Pancreas (tissue), 10 donors: Measurements from ENCODE around the gene DIP2C. TPM values are rescaled to one million over a fixed set of nuclear protein-coding genes. Genes with fewer than 3 reads are reported as not detected.

Experiments
- ATAC-seq, 4 donors: fragments of 200-7000 bp; cut with Tn5 transposase; one replicate each; pipeline versions ENCODE4 v1.8.0 to v1.9.1; 2020; ENCODE audit warnings: mild to moderate bottlenecking in 4 of 4, moderate library complexity in 4 of 4
- DNase-seq, 6 donors: peaks; one replicate each; pipeline ENCODE4 v3.0.0-alpha.2; 2020
- FAIRE-seq: peaks from 2 replicates; lab custom pipeline; 2012; peaks lifted over from hg19 to GRCh38; lab: Jason Lieb, UNC
- H3K27ac ChIP-seq, 4 donors: fragments of 200-600 bp; sonication (generic); 1 replicate in 3 of 4; 2 replicates in 1 of 4; pipeline versions ENCODE4 v1.5.0 to v1.8.0; 2020
- H3K27me3 ChIP-seq, 4 donors: fragments of 200-600 bp; one replicate each; pipeline ENCODE4 v1.8.0; 2021
- H3K36me3 ChIP-seq, 3 donors: fragments of 200-600 bp; sonication (generic) in 1 of 3; one replicate each; pipeline versions ENCODE4 v1.5.0 to v1.8.0; 2020 to 2021
- H3K4me1 ChIP-seq, 3 donors: fragments of 200-600 bp; one replicate each; pipeline ENCODE4 v1.8.0; 2021
- H3K4me3 ChIP-seq, 4 donors: fragments of 200-600 bp; sonication (generic) in 2 of 4; one replicate each; pipeline versions ENCODE4 v1.5.0 to v1.8.0; 2020 to 2021
- H3K9me3 ChIP-seq, 4 donors: fragments of 200-600 bp; one replicate each; pipeline ENCODE4 v1.8.0; 2021
- WGBS, 2 donors: extraction: QIAGEN DNeasy Blood & Tissue Kit; methylation state at CpG; one replicate each; pipeline ENCODE4 v1.1.7; 2013; 5-methylcytosine and 5-hydroxymethylcytosine counted together
- intact Hi-C, 3 donors: fragments of 100-400 bp; cut with DNase I; formaldehyde crosslinking; loops; one replicate each; pipeline versions ENCODE4 v1.11.1 to v1.14.2; 2022
- polyA plus RNA-seq, 2 donors: library from polyadenylated mRNA; stranded (reverse); fragments of 200-250 nt; gene quantifications; one replicate each; pipeline ENCODE4 v1.2.3, GENCODE V29; 2013
- total RNA-seq, 6 donors: library from RNA; stranded (reverse); fragmentation: NEBNext Ultra II Directional in 4 of 6; extraction: Animal tissue kit (Norgen Biotek cat#: 25700) in 4 of 6; gene quantifications; one replicate each; pipeline versions ENCODE4 v1.2.1 to v1.2.4, GENCODE V29; 2021 to 2023
- TF ChIP-seq, protein P1 (sequence below), 4 donors: fragments of 200-600 bp; sonication (generic) in 3 of 4; IDR thresholded peaks; one replicate each; pipeline versions ENCODE4 v1.5.0 to v1.8.0; 2021; ENCODE audit warnings: antibody characterized with exemption in 4 of 4
- donor health status: healthy with polysubstance abuse.
- donor health status: DM: no; HTN: no; CAD: no; lungs with moderate emphysema.
- donor health status: DM: no; HTN: no; CAD: no.
- donor health status: control.
- donor health status: control.
- donor health status: Bipolar disorder and iron deficiency.
- donor health status: DM: yes; HTN: yes; CAD: no.
- donor health status: DM: no; HTN: no; CAD: no.
- donor health status: DM: no; HTN: no; CAD: no.
- donor health status: DM: yes; HTN: yes; CAD: no.

DIP2C gene
- total and polyA plus RNA-seq, 8 donors, result 4.3 to 11.8 (median 7.3) TPM

- Histone ChIP-seq H3K4me3 (peak overlapping the region in 2 of 4 donors; percentile 18 to 23), H3K27ac (peak overlapping the region in 3 of 4 donors; percentile 17 to 41 (median 19)), H3K27me3 (no peaks in the 10 kb centered on the region), H3K36me3 (no peaks in the 10 kb centered on the region), H3K9me3 (no peaks in the 10 kb centered on the region), H3K4me1 (no peaks in the 10 kb centered on the region)
- FAIRE-seq (no peak), DNase-seq (peak in 3 of 6 donors; percentile 49 to 60 (median 55)), ATAC-seq (peak; percentile 67 to 84 (median 80))
- TF ChIP-seq, protein P1, sequence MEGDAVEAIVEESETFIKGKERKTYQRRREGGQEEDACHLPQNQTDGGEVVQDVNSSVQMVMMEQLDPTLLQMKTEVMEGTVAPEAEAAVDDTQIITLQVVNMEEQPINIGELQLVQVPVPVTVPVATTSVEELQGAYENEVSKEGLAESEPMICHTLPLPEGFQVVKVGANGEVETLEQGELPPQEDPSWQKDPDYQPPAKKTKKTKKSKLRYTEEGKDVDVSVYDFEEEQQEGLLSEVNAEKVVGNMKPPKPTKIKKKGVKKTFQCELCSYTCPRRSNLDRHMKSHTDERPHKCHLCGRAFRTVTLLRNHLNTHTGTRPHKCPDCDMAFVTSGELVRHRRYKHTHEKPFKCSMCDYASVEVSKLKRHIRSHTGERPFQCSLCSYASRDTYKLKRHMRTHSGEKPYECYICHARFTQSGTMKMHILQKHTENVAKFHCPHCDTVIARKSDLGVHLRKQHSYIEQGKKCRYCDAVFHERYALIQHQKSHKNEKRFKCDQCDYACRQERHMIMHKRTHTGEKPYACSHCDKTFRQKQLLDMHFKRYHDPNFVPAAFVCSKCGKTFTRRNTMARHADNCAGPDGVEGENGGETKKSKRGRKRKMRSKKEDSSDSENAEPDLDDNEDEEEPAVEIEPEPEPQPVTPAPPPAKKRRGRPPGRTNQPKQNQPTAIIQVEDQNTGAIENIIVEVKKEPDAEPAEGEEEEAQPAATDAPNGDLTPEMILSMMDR (IDR thresholded peaks at IDR 0.05), result no peak
- intact Hi-C loops, result no loop called here
- WGBS, 2 donors, result 26 to 32% methylated on average over 17 of the region's 17 CpGs
These were observed 95.5 kb downstream of the DIP2C start for GRCh38 chr10:593901-594457.

DNA sequence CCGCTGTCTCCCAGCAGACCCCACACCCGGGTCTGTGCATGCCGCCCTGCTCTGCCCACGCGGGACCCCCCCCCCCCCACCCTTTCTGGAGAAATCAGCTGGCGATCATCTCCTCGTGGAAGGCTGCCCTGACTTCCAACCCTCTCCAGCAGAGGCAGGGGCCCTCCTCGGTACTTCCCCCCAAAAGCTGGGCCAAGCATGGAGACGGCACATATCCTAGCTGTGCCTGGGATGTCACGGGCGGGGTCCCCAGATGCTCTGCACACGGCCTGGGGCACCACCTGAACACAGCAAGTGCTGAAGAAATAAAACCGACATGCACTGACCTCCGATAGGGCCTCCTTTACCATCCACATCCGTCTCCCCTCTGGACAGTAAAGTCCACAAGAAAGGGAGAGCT lies 96.0 kb downstream of the DIP2C start:
- intact Hi-C loops, result no loop called here
- peak overlapping the region in 2 of 4 donors; percentile 18 to 23 for H3K4me3 ChIP-seq
- H3K9me3 ChIP-seq, result no peaks in the 10 kb centered on the region
- 84 to 88% methylated on average over 14 to 15 of the region's 15 CpGs for WGBS, 2 donors
- H3K27me3 ChIP-seq, result no peaks in the 10 kb centered on the region
- DNase-seq (peak in 2 of 6 donors; percentile 16 to 32), ATAC-seq (peak in 1 of 4 donors; percentile 29), FAIRE-seq (no peak)
- no peaks in the 10 kb centered on the region for H3K4me1 ChIP-seq
- TF ChIP-seq, protein P1 (IDR thresholded peaks at IDR 0.05), result no peak
- H3K27ac ChIP-seq, result peak overlapping the region in 3 of 4 donors; percentile 17 to 41 (median 19)
- H3K36me3 ChIP-seq, result no peaks in the 10 kb centered on the region

GRCh38 chr10:593016-593415 lies 96.5 kb downstream of the DIP2C start:
- no peak overlapping the region for H3K4me3 ChIP-seq
- no peaks in the 10 kb centered on the region for H3K9me3 ChIP-seq
- no peak for ATAC-seq
- no peak for FAIRE-seq
- no peaks in the 10 kb centered on the region for H3K27me3 ChIP-seq
- WGBS, 2 donors, result 91 to 97% methylated on average over 7 of the region's 7 CpGs
- no peaks in the 10 kb centered on the region for H3K36me3 ChIP-seq
- intact Hi-C loops, result no loop called here
- TF ChIP-seq, protein P1 (IDR thresholded peaks at IDR 0.05), result no peak
- no peaks in the 10 kb centered on the region for H3K4me1 ChIP-seq
- peak in 1 of 6 donors; percentile 9 for DNase-seq
- H3K27ac ChIP-seq, result no peak overlapping the region

DNA sequence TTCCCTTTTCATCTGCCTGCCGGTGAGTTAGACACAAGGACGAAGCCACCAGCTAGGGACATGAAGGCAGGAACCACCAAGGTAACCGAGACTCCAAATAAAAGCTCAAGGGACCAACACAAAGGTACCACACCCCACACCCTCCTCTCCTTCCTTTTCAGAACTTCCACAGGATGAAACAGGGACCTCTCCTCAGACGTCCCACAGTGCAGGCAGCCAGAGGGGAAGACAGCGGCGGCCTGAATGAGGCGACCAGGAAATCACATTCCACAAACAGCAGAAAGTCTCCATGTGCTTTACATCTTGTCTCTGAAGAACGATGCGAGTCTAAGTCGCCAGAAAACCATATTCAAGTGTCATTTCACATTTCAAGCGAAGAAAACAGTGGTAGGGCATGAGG lies 97.8 kb downstream of the DIP2C start:
- Histone ChIP-seq H3K4me1 (no peaks in the 10 kb centered on the region), H3K27me3 (no peaks in the 10 kb centered on the region), H3K36me3 (no peaks in the 10 kb centered on the region), H3K27ac (no peak overlapping the region), H3K4me3 (no peak overlapping the region), H3K9me3 (no peaks in the 10 kb centered on the region)
- DNase-seq, result no peak
- intact Hi-C loops, result no loop called here
- no peak for ATAC-seq
- TF ChIP-seq, protein P1 (IDR thresholded peaks at IDR 0.05), result no peak
- 89 to 94% methylated on average over 11 of the region's 11 CpGs for WGBS, 2 donors
- no peak for FAIRE-seq

- no peak overlapping the region for H3K27ac ChIP-seq
- no peak overlapping the region for H3K4me3 ChIP-seq
- DNase-seq (no peak), ATAC-seq (no peak), FAIRE-seq (no peak)
- H3K4me1 ChIP-seq, result no peaks in the 10 kb centered on the region
- intact Hi-C loops, result no loop called here
- H3K9me3 ChIP-seq, result no peaks in the 10 kb centered on the region
- TF ChIP-seq, protein P1 (IDR thresholded peaks at IDR 0.05), result no peak
- H3K27me3 ChIP-seq, result no peaks in the 10 kb centered on the region
- 93 to 95% methylated on average over 10 of the region's 10 CpGs for WGBS, 2 donors
- no peaks in the 10 kb centered on the region for H3K36me3 ChIP-seq
These were observed 98.7 kb downstream of the DIP2C start for GRCh38 chr10:590721-591120.
